GM19238 (cell line): ENCODE results near the gene PKD1L1.

Source experiments
- DNase-seq: peaks from one replicate; pipeline ENCODE4 v3.0.0; 2011; ENCODE audit warnings: low spot score; ENCODE audit not compliant: insufficient read length

Gene PKD1L1

GRCh38 chr7:47827351-47827756, 120.9 kb downstream of the PKD1L1 start:
- no peak for DNase-seq

GRCh38 chr7:47826754-47827153, 121.5 kb downstream of the PKD1L1 start:
- no peak for DNase-seq

- no peak for DNase-seq
Measured at GRCh38 chr7:47819607-47819920, 128.7 kb downstream of the PKD1L1 start.

- DNase-seq: peak; percentile 27
Measured at GRCh38 chr7:47818796-47819606, 129.3 kb downstream of the PKD1L1 start.

- no peak for DNase-seq
Measured at GRCh38 chr7:47817917-47818316, 130.3 kb downstream of the PKD1L1 start.

- DNase-seq: no peak
Measured at GRCh38 chr7:47816647-47817046, 131.6 kb downstream of the PKD1L1 start.

GRCh38 chr7:47815867-47816266, 132.4 kb downstream of the PKD1L1 start:
- no peak for DNase-seq

GRCh38 chr7:47814905-47815613, 133.2 kb downstream of the PKD1L1 start:
- no peak for DNase-seq

GRCh38 chr7:47813620-47814260, 134.5 kb downstream of the PKD1L1 start:
- no peak for DNase-seq

- no peak for DNase-seq
Measured at GRCh38 chr7:47812429-47813136, 135.7 kb downstream of the PKD1L1 start.

- DNase-seq: no peak
Measured at GRCh38 chr7:47811632-47812380, 136.5 kb downstream of the PKD1L1 start.

- DNase-seq: no peak
Measured at GRCh38 chr7:47809387-47809786, 138.9 kb downstream of the PKD1L1 start.

- no peak for DNase-seq
Measured at GRCh38 chr7:47808321-47808720, 139.9 kb downstream of the PKD1L1 start.

- DNase-seq: no peak
Measured at GRCh38 chr7:47807756-47808155, 140.5 kb downstream of the PKD1L1 start.

GRCh38 chr7:47807126-47807525, 141.1 kb downstream of the PKD1L1 start:
- no peak for DNase-seq

GRCh38 chr7:47806701-47807103, 141.6 kb downstream of the PKD1L1 start:
- no peak for DNase-seq

GRCh38 chr7:47804767-47805545, 143.3 kb downstream of the PKD1L1 start:
- DNase-seq: no peak

- no peak for DNase-seq
Measured at GRCh38 chr7:47803846-47804245, 144.4 kb downstream of the PKD1L1 start.

- no peak for DNase-seq
Measured at GRCh38 chr7:47803025-47803424, 145.2 kb downstream of the PKD1L1 start.

GRCh38 chr7:47801423-47801822, 146.8 kb downstream of the PKD1L1 start:
- no peak for DNase-seq
